ENCODE results near the gene LCN15.

The LCN15 gene

DNA sequence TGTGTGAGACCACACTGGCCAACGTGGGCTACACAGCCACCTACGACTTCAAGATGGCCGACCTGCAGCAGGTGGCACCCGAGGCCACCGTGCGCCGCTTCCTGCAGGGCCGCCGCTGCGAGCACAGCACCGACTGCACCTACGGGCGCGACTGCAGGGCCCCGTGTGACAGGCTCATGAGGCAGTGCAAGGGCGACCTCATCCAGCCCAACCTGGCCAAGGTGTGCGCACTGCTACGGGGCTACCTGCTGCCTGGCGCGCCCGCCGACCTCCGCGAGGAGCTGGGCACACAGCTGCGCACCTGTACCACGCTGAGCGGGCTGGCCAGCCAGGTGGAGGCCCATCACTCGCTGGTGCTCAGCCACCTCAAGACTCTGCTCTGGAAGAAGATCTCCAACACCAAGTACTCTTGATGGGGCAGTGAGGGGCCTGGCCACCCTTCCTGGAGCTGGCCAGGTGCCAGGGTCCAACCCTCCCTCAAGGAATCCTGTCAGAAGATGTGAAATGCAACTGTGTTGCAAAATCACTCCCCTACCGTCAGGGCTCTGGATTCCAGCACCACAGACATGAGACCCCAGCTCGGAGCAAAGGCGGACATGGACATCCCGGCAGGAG lies 40.8 kb downstream of the LCN15 start:
- no peak for ATAC-seq
- TF ChIP-seq ARNTL (CRISPR knock-in tag; IDR thresholded peaks at IDR 0.05; ENCODE audit: borderline replicate concordance, low read depth) (no peak), ESRRG (CRISPR knock-in tag; IDR thresholded peaks at IDR 0.05) (no peak), ZFP30 (CRISPR knock-in tag; IDR thresholded peaks at IDR 0.05) (no peak), OSR1 (CRISPR knock-in tag; IDR thresholded peaks at IDR 0.05) (no peak), ISL1 (CRISPR knock-in tag; IDR thresholded peaks at IDR 0.05) (no peak), ZFP3 (CRISPR knock-in tag; IDR thresholded peaks at IDR 0.05) (no peak), TOX (CRISPR knock-in tag; IDR thresholded peaks at IDR 0.05; ENCODE audit: borderline replicate concordance) (no peak), PPARA (CRISPR knock-in tag; IDR thresholded peaks at IDR 0.05; ENCODE audit: borderline replicate concordance) (no peak), GLIS3 (CRISPR knock-in tag; IDR thresholded peaks at IDR 0.05) (no peak), SNAI2 (CRISPR knock-in tag; IDR thresholded peaks at IDR 0.05) (no peak), ZNF8 (CRISPR knock-in tag; IDR thresholded peaks at IDR 0.05) (no peak), ZNF70 (CRISPR knock-in tag; IDR thresholded peaks at IDR 0.05) (no peak), TCF4 (CRISPR knock-in tag; IDR thresholded peaks at IDR 0.05; ENCODE audit: borderline replicate concordance) (no peak), ZNF565 (CRISPR knock-in tag; conservative IDR thresholded peaks at IDR 0.05; ENCODE audit: low read depth) (no peak), ZC3H10 (CRISPR knock-in tag; IDR thresholded peaks at IDR 0.05) (no peak)
- TF ChIP-seq, protein P1, sequence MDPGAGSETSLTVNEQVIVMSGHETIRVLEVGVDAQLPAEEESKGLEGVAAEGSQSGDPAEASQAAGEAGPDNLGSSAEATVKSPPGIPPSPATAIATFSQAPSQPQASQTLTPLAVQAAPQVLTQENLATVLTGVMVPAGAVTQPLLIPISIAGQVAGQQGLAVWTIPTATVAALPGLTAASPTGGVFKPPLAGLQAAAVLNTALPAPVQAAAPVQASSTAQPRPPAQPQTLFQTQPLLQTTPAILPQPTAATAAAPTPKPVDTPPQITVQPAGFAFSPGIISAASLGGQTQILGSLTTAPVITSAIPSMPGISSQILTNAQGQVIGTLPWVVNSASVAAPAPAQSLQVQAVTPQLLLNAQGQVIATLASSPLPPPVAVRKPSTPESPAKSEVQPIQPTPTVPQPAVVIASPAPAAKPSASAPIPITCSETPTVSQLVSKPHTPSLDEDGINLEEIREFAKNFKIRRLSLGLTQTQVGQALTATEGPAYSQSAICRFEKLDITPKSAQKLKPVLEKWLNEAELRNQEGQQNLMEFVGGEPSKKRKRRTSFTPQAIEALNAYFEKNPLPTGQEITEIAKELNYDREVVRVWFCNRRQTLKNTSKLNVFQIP (CRISPR knock-in tag; IDR thresholded peaks at IDR 0.05; ENCODE audit: borderline replicate concordance, low read depth), result no peak
- TF ChIP-seq, protein P2, sequence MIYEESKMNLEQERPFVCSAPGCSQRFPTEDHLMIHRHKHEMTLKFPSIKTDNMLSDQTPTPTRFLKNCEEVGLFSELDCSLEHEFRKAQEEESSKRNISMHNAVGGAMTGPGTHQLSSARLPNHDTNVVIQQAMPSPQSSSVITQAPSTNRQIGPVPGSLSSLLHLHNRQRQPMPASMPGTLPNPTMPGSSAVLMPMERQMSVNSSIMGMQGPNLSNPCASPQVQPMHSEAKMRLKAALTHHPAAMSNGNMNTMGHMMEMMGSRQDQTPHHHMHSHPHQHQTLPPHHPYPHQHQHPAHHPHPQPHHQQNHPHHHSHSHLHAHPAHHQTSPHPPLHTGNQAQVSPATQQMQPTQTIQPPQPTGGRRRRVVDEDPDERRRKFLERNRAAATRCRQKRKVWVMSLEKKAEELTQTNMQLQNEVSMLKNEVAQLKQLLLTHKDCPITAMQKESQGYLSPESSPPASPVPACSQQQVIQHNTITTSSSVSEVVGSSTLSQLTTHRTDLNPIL (CRISPR knock-in tag; IDR thresholded peaks at IDR 0.05; ENCODE audit: low read depth), result no peak
- TF ChIP-seq, protein P3, sequence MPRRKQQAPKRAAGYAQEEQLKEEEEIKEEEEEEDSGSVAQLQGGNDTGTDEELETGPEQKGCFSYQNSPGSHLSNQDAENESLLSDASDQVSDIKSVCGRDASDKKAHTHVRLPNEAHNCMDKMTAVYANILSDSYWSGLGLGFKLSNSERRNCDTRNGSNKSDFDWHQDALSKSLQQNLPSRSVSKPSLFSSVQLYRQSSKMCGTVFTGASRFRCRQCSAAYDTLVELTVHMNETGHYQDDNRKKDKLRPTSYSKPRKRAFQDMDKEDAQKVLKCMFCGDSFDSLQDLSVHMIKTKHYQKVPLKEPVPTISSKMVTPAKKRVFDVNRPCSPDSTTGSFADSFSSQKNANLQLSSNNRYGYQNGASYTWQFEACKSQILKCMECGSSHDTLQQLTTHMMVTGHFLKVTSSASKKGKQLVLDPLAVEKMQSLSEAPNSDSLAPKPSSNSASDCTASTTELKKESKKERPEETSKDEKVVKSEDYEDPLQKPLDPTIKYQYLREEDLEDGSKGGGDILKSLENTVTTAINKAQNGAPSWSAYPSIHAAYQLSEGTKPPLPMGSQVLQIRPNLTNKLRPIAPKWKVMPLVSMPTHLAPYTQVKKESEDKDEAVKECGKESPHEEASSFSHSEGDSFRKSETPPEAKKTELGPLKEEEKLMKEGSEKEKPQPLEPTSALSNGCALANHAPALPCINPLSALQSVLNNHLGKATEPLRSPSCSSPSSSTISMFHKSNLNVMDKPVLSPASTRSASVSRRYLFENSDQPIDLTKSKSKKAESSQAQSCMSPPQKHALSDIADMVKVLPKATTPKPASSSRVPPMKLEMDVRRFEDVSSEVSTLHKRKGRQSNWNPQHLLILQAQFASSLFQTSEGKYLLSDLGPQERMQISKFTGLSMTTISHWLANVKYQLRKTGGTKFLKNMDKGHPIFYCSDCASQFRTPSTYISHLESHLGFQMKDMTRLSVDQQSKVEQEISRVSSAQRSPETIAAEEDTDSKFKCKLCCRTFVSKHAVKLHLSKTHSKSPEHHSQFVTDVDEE (CRISPR knock-in tag; IDR thresholded peaks at IDR 0.05), result no peak
- TF ChIP-seq, protein P4, sequence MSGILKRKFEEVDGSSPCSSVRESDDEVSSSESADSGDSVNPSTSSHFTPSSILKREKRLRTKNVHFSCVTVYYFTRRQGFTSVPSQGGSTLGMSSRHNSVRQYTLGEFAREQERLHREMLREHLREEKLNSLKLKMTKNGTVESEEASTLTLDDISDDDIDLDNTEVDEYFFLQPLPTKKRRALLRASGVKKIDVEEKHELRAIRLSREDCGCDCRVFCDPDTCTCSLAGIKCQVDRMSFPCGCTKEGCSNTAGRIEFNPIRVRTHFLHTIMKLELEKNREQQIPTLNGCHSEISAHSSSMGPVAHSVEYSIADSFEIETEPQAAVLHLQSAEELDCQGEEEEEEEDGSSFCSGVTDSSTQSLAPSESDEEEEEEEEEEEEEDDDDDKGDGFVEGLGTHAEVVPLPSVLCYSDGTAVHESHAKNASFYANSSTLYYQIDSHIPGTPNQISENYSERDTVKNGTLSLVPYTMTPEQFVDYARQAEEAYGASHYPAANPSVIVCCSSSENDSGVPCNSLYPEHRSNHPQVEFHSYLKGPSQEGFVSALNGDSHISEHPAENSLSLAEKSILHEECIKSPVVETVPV (CRISPR knock-in tag; IDR thresholded peaks at IDR 0.05), result no peak
- TF ChIP-seq, protein P5, sequence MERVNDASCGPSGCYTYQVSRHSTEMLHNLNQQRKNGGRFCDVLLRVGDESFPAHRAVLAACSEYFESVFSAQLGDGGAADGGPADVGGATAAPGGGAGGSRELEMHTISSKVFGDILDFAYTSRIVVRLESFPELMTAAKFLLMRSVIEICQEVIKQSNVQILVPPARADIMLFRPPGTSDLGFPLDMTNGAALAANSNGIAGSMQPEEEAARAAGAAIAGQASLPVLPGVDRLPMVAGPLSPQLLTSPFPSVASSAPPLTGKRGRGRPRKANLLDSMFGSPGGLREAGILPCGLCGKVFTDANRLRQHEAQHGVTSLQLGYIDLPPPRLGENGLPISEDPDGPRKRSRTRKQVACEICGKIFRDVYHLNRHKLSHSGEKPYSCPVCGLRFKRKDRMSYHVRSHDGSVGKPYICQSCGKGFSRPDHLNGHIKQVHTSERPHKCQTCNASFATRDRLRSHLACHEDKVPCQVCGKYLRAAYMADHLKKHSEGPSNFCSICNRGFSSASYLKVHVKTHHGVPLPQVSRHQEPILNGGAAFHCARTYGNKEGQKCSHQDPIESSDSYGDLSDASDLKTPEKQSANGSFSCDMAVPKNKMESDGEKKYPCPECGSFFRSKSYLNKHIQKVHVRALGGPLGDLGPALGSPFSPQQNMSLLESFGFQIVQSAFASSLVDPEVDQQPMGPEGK (CRISPR knock-in tag; IDR thresholded peaks at IDR 0.05; ENCODE audit: borderline replicate concordance), result no peak

DNA sequence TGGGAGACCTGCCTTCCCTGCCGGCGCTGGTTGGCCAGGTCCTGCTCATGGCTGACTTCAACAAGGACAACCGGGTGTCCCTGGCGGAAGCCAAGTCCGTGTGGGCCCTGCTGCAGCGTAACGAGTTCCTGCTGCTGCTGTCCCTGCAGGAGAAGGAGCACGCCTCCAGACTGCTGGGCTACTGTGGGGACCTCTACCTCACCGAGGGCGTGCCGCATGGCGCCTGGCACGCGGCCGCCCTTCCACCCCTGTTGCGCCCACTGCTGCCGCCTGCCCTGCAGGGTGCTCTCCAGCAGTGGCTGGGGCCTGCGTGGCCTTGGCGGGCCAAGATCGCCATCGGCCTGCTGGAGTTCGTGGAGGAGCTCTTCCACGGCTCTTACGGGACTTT lies 41.4 kb downstream of the LCN15 start:
- ATAC-seq, result no peak; the same call in none of the 3 replicates

More for the DNA sequence above, 41.4 kb downstream of the LCN15 start:
- no peak for TF ChIP-seq ZNF70 (CRISPR knock-in tag; IDR thresholded peaks at IDR 0.05)
- no peak for TF ChIP-seq ARNTL (CRISPR knock-in tag; IDR thresholded peaks at IDR 0.05; ENCODE audit: borderline replicate concordance, low read depth)

Data from SK-N-SH treated with all-trans-retinoic acid at 6 μM for 48 hours (cell line).